Measurements from ENCODE around the gene SHB. TPM values are rescaled to one million over a fixed set of nuclear protein-coding genes. Genes with fewer than 3 reads are reported as not detected.

The SHB gene
- polyA plus RNA-seq, 2 of the 4 experiments (the other 2 are of a cell fraction): 15.4 to 22.0 TPM

- TF ChIP-seq FOXS1 (CRISPR knock-in tag; IDR thresholded peaks at IDR 0.05) (no peak), PBX3 (IDR thresholded peaks at IDR 0.05) (no peak), NPAS2 (CRISPR knock-in tag; IDR thresholded peaks at IDR 0.05; ENCODE audit: borderline replicate concordance) (no peak), JUN (IDR thresholded peaks at IDR 0.05) (peak; percentile 68 to 76; a peak in 3 of 5 replicates), NR3C1 (IDR thresholded peaks at IDR 0.05) (no peak), E2F6 (IDR thresholded peaks at IDR 0.05; ENCODE audit: borderline replicate concordance, low read depth) (no peak), HES2 (IDR thresholded peaks at IDR 0.05) (no peak), CBX8 (IDR thresholded peaks at IDR 0.05) (no peak), MYC (IDR thresholded peaks at IDR 0.05; ENCODE audit: borderline replicate concordance, low read length) (no peak), MAFK (IDR thresholded peaks at IDR 0.05; ENCODE audit: partially characterized antibody) (no peak), CEBPB (IDR thresholded peaks at IDR 0.05) (peak; percentile 66 to 73; a peak in 3 of 4 replicates), ZFP36 (IDR thresholded peaks at IDR 0.05; ENCODE audit: borderline replicate concordance, partially characterized antibody) (peak; percentile 72), HDAC2 (IDR thresholded peaks at IDR 0.05) (no peak), CHD4 (IDR thresholded peaks at IDR 0.05; ENCODE audit: borderline replicate concordance) (no peak), FOSB (CRISPR knock-in tag; IDR thresholded peaks at IDR 0.05) (no peak), ZNF302 (CRISPR knock-in tag; IDR thresholded peaks at IDR 0.05) (no peak), RNF2 (IDR thresholded peaks at IDR 0.05; ENCODE audit: borderline replicate concordance, low read depth) (no peak), CBX2 (IDR thresholded peaks at IDR 0.05; ENCODE audit: borderline replicate concordance, low read depth) (no peak), FOSL2 (IDR thresholded peaks at IDR 0.05) (peak; percentile 81), FOSL2 (CRISPR knock-in tag; IDR thresholded peaks at IDR 0.05) (peak; percentile 85), RCOR1 (IDR thresholded peaks at IDR 0.05; ENCODE audit: low read depth, low read length) (no peak), RARB (CRISPR knock-in tag; IDR thresholded peaks at IDR 0.05) (no peak), SREBF2 (IDR thresholded peaks at IDR 0.05) (no peak), EHF (CRISPR knock-in tag; IDR thresholded peaks at IDR 0.05) (no peak), RAD21 (conservative IDR thresholded peaks at IDR 0.05 in 1 of 2, IDR thresholded peaks at IDR 0.05 in 1 of 2) (peak in 1 of 2 experiments; percentile 13; a peak in 3 of 5 replicates), MAZ (IDR thresholded peaks at IDR 0.05; ENCODE audit: borderline replicate concordance, low read depth, low read length) (no peak), EP300 (IDR thresholded peaks at IDR 0.05) (peak; percentile 43 to 64; a peak in 2 of 5 replicates), JUNB (IDR thresholded peaks at IDR 0.05) (peak; percentile 88), HOXB5 (CRISPR knock-in tag; IDR thresholded peaks at IDR 0.05) (no peak), PHF8 (IDR thresholded peaks at IDR 0.05; ENCODE audit: borderline replicate concordance, low read depth) (no peak), NFE2L2 (conservative IDR thresholded peaks at IDR 0.05; ENCODE audit: low read length) (no peak), SMC3 (IDR thresholded peaks at IDR 0.05) (peak; percentile 36; the same call in 2 of the 3 replicates), BHLHE40 (IDR thresholded peaks at IDR 0.05; ENCODE audit: low read depth, low read length) (0 out of 2 replicates have a peak, but pooled peaks have one; percentile 9), GATA3 (IDR thresholded peaks at IDR 0.05; ENCODE audit: borderline replicate concordance) (peak; percentile 46; the same call in 1 of the 2 replicates), RFX5 (IDR thresholded peaks at IDR 0.05) (no peak), ESRRA (IDR thresholded peaks at IDR 0.05; ENCODE audit: borderline replicate concordance, low read length) (no peak)
- TF ChIP-seq, protein P1, sequence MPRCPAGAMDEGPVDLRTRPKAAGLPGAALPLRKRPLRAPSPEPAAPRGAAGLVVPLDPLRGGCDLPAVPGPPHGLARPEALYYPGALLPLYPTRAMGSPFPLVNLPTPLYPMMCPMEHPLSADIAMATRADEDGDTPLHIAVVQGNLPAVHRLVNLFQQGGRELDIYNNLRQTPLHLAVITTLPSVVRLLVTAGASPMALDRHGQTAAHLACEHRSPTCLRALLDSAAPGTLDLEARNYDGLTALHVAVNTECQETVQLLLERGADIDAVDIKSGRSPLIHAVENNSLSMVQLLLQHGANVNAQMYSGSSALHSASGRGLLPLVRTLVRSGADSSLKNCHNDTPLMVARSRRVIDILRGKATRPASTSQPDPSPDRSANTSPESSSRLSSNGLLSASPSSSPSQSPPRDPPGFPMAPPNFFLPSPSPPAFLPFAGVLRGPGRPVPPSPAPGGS (IDR thresholded peaks at IDR 0.05): no peak
- TF ChIP-seq, protein P2, sequence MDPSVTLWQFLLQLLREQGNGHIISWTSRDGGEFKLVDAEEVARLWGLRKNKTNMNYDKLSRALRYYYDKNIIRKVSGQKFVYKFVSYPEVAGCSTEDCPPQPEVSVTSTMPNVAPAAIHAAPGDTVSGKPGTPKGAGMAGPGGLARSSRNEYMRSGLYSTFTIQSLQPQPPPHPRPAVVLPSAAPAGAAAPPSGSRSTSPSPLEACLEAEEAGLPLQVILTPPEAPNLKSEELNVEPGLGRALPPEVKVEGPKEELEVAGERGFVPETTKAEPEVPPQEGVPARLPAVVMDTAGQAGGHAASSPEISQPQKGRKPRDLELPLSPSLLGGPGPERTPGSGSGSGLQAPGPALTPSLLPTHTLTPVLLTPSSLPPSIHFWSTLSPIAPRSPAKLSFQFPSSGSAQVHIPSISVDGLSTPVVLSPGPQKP (IDR thresholded peaks at IDR 0.05; ENCODE audit: low read depth, low read length): no peak
- TF ChIP-seq, protein P3, sequence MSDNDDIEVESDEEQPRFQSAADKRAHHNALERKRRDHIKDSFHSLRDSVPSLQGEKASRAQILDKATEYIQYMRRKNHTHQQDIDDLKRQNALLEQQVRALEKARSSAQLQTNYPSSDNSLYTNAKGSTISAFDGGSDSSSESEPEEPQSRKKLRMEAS (IDR thresholded peaks at IDR 0.05): peak; percentile 39; the same call in 1 of the 2 replicates
These were observed 60.6 kb downstream of the SHB start (continued) for GRCh38 chr9:38008168-38009034.

Data from A549 (cell line).